T47D (cell line): ENCODE results near the gene DYNLT2.
"Not testable (repeated sequence)": the region's sequence is repeated elsewhere in the genome, so short reads cannot be mapped to it uniquely, and the experiment has no call there.

Source experiments
- DNase-seq, 2 experiments: peaks; one replicate each; pipeline versions ENCODE4 v3.0.0 to v3.0.0-alpha.2; 2011 to 2012; ENCODE audit warnings: low read depth in 1 of 2, low spot score in 1 of 2
- JUND ChIP-seq: IDR thresholded peaks from 2 replicates; pipeline ENCODE4 v1.6.1; 2012; ENCODE audit warnings: low read depth
- in situ Hi-C: cut with HindIII; loops from 2 replicates; pipeline ENCODE4 v1.10.0; 2016; ENCODE audit warnings: low sequenced_read_pairs, low pct_unique_long_range_greater_than_20kb

DYNLT2 gene

DNA sequence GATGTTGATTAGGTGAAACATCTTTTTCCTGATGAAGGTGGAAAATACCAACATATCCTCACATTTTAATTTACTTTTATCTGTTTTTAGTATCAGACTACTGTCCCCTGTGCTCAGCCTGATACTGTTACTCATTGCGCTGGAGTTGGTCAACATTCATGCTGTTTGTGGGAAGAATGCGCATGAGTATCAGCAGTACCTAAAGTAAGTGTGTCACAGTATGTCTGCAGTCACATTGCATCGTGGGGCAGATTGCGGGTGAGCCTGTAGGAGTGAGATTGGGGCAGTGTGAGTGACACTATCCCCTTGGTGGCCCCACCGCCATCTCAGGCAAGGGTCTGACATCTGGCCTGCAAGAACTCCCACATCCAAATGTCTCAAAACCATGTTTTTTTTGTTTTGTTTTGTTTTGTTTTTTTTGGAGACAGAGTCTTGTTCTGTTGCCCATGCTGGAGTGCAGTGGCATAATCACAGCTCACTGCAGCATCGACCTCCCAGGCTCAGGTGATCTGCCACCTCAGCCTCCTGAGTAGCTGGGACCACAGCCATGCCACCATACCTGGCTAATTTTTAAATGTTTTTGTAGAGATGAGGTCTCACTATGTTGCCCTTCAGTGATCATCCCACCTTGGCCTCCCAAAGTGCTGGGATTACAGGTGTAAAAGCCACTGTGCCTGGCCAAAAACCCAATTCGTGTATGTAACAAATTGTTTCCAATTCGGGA, 27.9 kb upstream of the DYNLT2 start:
- no peak for TF ChIP-seq JUND
- in situ Hi-C loops = no loop called here
- no peak for DNase-seq

DNA sequence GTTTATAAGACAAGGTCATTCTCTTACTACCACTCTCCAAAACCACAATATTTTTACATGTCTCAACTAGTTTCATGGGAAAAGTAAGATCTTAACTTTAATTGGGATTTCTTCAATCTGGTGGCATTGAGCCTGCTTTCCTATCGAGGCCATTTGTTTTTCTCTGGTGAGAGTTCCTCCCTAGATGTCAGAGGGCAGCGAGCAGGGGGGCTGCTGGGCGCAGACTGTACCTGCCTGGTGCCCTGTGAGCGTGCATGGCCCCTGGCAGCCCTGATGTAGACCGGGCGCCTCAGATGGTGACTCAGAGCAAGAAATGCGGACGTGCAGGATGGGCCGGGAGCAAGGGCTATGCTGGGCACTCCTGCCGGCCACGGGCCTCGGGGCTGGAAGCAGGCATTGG, 27.3 kb upstream of the DYNLT2 start:
- TF ChIP-seq JUND = no peak
- in situ Hi-C loops = no loop called here
- no peak for DNase-seq

DNA sequence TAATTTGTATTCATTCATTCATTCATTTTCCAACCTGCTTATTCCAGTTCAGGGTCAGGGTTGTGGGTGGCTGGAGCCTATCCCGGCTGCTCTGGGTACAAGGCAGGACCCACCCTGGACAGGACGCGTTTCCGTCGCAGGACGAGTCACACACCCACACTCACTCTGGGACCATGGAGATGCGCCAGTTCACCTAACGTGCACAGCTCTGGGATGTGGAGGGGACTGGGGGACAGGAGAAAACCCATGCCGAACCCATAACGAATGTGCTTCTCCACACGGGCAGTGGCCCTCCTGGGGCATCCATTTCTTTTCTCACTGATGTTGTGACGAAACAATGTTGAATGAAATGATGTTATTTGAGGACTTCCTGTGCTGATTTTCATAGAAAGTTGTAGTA, 26.5 kb upstream of the DYNLT2 start:
- TF ChIP-seq JUND = no peak
- in situ Hi-C loops = no loop called here

DNA sequence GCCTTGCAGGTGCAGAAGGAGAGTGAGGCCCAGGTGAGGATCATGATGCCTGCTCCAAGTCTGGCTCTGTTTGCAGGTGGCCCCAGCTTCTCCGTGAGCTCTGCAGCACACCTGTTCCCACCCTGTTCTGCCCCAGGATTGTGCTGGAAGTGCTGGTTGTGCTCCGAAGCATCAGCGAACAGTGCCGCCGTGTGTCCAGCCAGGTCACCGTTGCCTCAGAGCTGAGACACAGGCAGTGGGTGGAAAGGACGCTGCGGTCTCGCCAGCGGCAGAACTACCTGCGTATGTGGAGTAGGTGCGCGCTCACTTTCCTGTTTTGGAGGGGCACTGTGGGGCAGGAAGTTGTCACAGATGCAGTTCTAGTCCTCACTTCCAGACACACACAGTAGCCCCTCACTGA, 25.0 kb upstream of the DYNLT2 start:
- no peak for DNase-seq
- in situ Hi-C loops = no loop called here

More for the DNA sequence above, 26.5 kb upstream of the DYNLT2 start:
- DNase-seq = no peak

DNA sequence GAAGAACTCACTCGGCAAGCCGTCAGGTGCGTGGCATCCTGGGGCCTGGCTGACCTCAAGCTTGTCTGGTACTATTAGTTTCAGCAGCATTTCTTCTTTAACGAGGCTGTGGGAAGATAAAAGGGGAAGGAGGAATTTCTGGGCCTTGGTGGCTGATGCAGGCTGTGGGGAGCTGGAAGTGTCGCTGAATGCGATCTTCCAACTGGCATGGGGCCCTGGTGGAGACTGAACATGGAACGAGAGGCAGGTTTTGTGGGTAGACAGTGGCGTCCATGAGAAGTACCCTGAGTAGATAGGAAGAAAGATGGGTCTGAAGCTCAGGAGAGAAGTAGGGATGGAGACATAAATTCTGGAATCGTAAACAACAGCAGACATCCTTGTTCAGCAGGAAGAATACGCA, 23.9 kb upstream of the DYNLT2 start:
- no peak for TF ChIP-seq JUND
- in situ Hi-C loops = no loop called here
- DNase-seq = no peak

More for the DNA sequence above, 25.0 kb upstream of the DYNLT2 start:
- TF ChIP-seq JUND = no peak

DNA sequence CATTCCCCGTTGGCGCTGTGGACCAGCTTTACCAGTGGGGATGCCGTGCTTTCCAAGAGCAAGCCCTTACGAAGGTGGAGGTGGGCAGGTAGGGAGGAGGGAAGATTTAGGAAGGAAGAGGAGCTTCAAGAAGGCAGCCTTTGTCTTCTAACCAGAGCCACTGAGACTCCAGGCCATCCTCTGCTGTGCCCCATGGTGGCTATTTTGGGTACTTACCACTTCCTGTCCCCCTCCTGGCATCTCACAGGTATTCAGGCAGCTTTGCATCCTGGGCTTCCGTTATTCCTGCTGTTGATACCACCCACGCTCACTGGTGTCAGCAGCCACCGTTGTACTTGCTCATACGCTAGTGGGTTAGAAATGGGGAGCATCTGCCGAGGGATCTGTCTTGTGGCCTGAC, 23.0 kb upstream of the DYNLT2 start:
- no peak for TF ChIP-seq JUND
- DNase-seq = no peak
- in situ Hi-C loops = no loop called here

DNA sequence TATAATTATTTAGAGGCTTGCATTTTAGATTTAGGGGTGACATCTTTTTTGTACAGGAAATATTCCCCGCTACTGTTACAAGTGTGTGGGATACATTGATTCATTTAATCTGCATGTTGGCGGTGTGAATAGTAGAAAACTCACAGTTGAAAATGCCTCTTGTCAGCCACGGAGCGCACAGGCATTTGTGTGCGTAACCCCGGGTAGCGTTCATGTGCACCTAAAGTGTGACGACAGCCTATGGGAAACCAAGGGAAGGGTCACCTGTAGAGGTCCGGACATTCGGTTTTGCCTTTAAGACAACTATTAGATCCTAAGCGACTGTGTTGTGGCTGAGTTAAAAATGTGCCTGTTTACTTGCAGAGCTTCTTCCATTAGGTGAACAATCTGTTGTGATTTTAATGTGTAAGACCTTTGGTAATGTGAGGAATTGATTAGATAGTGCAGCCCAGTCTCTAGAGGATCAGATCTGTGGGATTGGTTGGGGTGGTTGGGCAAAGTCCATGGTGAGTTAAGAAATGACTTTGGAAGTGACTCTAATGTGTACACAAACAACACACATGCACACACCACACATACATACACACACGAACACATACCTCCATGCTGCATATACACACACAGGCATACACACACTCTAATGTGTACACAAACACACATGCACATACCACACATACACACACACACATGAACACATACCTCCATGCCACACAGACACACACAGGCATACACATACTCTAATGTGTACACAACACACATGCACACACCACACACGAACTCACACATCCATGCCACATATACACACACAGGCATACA, 15.8 kb upstream of the DYNLT2 start:
- in situ Hi-C loops = no loop called here
- DNase-seq = no peak
- TF ChIP-seq JUND = no peak

DNA sequence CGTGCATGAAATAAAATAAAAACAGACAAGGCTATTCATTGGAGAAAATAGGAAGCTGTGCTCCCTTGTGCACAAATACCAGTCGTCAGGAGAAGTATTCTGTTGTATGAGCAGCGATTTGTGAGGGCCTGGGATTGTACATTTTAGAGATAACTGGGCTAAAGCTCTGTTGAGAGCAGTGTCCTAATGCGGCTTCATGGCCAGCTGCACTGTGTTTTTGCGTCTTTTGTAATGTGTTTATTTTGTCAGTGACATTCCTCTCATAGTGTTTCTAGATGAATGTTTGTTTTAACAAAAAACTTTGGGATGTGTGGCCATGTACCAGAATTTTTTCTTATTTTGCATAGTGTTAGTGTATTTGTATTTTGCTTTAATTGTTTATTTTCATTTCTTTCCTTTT, 14.9 kb upstream of the DYNLT2 start:
- TF ChIP-seq JUND = no peak
- no peak for DNase-seq
- in situ Hi-C loops = no loop called here

DNA sequence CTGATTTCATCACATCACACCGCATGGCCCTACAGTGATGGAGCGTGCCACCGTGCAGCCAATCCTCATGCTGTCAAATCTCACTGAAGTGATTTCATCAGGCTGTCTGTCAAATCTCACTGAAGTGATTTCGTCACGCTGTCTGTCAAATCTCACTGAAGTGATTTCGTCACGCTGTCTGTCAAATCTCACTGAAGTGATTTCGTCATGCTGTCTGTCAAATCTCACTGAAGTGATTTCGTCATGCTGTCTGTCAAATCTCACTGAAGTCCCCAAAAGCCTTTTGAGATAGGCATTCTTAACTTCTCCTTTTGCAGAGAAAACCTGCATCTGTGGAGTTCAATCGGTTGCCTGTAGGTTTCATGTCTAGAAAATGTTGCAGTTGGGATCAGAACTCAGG, 14.4 kb upstream of the DYNLT2 start:
- in situ Hi-C loops, DNase-seq: not testable (repeated sequence)

DNA sequence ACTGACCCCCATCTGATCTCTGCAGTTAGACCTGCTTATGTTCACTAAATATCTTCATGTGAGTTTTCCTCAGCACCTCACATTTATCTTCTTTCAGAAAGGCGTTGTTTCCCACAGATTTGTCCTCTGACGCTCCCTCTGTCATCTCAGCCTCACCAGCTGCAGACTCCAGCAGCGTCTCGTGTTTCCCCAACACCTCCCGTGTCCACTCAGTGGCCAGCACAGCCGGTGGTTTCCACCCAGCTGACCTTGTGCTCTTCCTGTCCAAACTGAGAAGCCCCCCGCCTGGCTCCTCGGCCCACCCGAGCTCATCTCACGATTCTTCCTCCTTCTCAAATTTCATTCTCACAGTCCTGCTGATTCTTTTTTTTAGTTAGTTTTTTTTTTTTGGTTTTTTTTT, 12.5 kb upstream of the DYNLT2 start:
- no peak for TF ChIP-seq JUND
- DNase-seq = no peak
- in situ Hi-C loops = no loop called here

DNA sequence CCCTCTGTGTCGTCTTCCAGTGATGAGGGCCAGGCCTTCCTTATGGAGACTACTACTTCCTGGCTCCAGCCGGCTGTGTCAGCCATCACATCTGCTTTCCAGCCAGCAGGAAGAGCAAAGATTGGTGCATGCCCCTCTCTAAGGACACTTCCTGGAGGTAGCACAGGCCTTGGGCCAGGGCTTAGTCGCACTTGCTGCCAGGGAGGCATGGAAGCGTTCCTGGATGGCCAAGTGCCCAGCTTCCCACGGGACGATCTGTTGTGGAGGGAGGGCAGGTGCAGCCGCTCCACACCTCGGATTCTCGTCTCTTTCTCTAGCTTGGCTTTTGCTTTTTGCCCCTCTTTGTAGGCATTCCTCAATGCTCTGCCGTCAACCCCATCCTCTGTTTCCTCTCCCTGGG, 11.9 kb upstream of the DYNLT2 start:
- in situ Hi-C loops = no loop called here
- no peak for TF ChIP-seq JUND
- DNase-seq = no peak

DNA sequence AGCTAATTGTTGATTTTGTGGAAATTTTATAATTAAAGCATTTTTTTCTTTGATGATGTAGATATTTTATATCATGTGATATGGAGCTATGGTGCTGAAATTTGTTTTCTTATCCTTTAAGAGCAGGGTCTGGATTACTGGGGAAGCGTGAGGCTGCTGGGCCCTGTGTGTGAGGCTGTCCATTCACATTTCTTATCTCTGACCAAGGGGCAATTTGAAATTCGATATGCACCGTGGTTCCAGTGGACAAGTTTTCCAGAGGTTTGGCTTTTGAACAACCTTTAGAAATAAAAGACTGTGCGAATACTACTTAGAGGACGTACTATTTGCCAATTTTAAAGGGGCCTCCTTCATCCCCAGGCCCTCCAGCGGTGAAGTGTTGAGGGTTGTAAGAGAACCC, 3.8 kb upstream of the DYNLT2 start:
- in situ Hi-C loops = no loop called here
- DNase-seq = no peak
- TF ChIP-seq JUND = no peak

DNA sequence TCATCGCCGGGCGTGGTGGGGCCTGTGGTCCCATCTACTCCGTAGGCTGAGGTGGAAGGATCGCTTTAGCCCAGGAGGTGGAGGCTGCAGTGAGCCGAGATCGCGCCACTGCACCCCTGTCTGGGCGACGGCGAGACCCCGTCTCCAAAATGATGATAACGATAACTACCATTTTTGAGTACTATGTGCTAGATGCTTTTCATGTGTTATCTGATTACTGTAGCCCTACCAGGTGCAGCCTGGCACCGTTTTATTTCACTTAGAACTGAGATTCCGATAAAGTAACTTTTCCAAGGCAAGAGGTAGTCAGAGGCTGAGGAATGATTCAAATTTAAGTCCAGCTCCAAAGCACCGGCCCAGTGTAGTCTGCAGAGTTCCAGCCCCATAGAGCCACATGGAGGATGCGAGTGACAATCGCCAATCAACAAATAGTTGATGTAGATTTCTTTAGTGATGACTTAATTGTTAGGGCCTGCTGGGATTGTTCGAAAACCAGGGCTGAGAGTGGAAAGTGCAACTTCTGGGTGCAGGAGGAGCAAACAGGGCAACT, 777 bp upstream of the DYNLT2 start:
- no peak for DNase-seq
- in situ Hi-C loops = no loop called here
- no peak for TF ChIP-seq JUND
